ENCODE measurements around the gene MFSD2A. TPM values are rescaled to one million over a fixed set of nuclear protein-coding genes. Genes with fewer than 3 reads are reported as not detected.
"Not testable (repeated sequence)": the region's sequence is repeated elsewhere in the genome, so short reads cannot be mapped to it uniquely, and the experiment has no call there.

The MFSD2A gene
- total RNA-seq, 1 donor from 2014 or later: 0.84 TPM

DNA sequence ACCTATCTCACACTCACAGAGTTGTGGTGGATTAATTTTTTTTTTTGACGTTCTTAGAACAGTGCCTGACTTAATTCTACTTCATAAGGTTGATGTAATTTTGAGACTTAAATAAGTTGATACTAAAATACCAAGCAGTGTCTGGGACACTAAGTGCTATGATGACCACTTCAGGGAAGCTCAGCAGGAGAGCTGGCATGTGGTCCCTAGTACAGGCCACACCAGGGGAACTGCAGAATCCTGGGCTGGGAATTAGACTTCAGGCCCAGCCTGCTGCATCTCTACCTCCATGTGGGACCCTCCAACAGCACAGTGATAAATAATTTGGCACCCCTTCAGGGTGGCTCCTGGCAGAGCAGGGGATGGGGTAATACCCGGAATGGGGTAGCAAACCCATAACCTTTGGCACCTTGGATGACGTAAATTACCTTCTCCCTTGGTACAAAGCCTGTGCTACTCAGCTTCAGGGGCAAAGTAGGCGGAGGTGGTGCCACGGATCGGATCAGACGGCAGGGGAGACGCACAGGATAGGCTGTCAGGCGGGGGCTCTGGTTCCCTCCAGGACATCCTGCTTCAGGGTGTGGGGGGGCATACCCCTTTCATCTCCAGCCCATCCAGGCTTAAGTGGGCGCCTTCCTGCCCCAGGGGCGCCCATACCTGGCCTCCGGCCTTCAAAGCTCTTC lies 4.8 kb downstream of the MFSD2A start:
- intact Hi-C loops (cut with micrococcal nuclease): no loop called here
- no peak for DNase-seq
- no peak for ATAC-seq

DNA sequence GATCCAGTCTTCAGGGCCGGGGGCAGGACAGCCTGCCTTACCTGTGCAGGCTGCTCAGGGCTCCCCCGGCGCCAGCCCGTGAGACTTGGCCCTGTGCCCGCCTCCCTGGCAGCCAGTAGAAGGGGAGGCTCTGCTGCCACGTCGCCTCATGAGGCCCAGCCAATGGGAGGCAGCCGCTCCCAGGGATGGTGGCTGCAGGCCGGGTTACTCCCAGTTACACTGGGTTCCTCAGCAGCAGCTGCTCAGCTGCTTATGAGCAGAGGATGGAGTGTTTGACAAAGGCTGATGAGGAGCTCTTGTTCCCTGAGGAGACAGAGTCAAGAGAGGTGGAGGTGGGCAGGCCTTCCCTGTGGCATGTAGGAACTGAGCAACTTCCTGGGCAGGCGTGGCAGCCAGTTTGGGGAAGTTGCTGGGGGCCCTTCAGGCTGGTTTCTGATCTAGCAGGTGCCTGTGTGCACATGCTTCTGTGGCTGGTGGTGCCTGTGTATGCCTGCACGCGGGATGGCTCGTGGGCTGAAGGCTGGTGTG lies 5.5 kb downstream of the MFSD2A start:
- DNase-seq: peak; percentile 46
- intact Hi-C loops (cut with micrococcal nuclease): no loop called here
- peak; percentile 22 for ATAC-seq

GRCh38 chr1:39962450-39962825 lies 7.5 kb downstream of the MFSD2A start:
- intact Hi-C loops (cut with micrococcal nuclease): no loop called here
- DNase-seq (no peak), ATAC-seq (no peak)

GRCh38 chr1:39962964-39963363 lies 8.0 kb downstream of the MFSD2A start:
- intact Hi-C loops (cut with micrococcal nuclease); ATAC-seq; DNase-seq: not testable (repeated sequence)

- no peak for DNase-seq
- intact Hi-C loops (cut with micrococcal nuclease): no loop called here
- ATAC-seq: no peak
Observed at GRCh38 chr1:39964552-39964951, 9.6 kb downstream of the MFSD2A start.

GRCh38 chr1:39965044-39965443 lies 10.1 kb downstream of the MFSD2A start:
- DNase-seq (no peak), ATAC-seq (no peak)
- intact Hi-C loops (cut with micrococcal nuclease): no loop called here

DNA sequence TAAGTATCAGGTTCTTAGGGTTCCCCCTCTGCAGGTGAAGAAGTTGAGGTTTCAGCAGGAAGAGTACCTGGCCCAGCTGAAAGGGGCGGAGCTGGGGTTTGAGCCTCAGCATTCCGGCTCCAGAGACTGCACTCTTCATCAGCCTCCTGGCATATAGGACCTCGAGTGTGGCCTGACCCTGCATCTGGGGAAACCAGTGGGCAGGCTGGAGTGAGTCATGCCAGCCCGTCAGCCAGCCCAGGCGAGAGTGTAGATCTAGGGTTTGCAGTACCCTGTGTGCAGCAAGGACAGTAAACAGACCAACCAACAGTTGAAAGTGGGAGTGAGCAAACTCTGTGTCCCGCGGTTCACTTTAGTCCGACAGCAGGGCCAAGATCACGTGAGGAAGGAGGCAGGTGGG lies 14.1 kb downstream of the MFSD2A start:
- DNase-seq (no peak), ATAC-seq (no peak)
- intact Hi-C loops (cut with micrococcal nuclease): no loop called here

DNA sequence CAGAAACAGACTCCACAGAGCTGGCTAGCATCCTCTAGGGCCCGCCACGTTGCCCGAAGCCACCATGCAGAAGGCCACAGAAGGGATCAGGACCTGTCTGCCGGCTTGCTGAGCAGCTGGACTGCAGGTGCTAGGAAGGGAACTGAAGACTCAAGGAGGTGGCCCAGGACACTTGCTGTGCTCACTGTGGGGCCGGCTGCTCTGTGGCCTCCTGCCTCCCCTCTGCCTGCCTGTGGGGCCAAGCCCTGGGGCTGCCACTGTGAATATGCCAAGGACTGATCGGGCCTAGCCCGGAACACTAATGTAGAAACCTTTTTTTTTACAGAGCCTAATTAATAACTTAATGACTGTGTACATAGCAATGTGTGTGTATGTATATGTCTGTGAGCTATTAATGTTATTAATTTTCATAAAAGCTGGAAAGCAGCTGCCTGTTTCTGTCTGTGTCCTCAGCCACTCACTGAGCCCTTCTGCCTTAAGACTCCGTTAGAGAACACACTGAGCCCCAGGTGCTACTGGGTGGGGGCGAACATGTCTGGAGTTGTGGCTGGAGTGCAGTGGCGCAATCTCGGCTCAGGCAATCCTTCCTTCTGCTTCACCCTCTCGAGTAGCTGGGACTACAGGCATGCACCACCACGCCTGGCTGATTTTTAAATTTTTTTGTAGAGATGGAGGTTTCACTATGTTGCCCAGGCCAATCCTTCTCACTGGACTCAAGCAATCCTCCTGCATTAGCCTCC lies 14.8 kb downstream of the MFSD2A start:
- no peak for ATAC-seq
- intact Hi-C loops (cut with micrococcal nuclease): no loop called here
- no peak for DNase-seq

GRCh38 chr1:39970274-39970673 lies 15.3 kb downstream of the MFSD2A start:
- no peak for ATAC-seq
- intact Hi-C loops (cut with micrococcal nuclease): no loop called here
- DNase-seq: no peak

DNA sequence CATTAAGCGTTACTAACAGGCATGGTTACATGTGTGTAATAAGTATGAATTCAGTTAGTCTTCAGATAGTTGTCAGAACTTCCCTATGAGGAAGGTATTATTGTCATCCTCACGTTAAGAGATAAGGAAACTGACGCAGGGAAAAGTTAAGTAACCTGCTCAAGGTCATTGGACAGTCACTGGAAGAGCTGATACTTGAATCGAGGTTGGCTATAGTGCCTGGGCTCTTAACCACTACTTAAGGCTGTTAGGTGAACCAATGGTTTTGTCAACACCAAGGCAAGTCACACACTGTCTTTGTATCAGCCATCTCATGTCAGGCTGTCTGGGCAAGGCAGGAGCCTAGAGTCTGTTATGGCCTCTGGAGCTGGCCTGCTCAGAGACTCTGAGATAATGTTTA lies 16.2 kb downstream of the MFSD2A start:
- ATAC-seq (no peak), DNase-seq (no peak)
- intact Hi-C loops (cut with micrococcal nuclease): no loop called here

GRCh38 chr1:39973503-39974135 lies 18.7 kb downstream of the MFSD2A start:
- ATAC-seq (peak; percentile 86), DNase-seq (peak; percentile 84)
- intact Hi-C loops (cut with micrococcal nuclease): loop anchor here (2.0 kb wide), 1 partner anchor 157 kb away; no protein-coding TSS in a partner anchor

- intact Hi-C loops (cut with micrococcal nuclease): no loop called here
- ATAC-seq: no peak
- DNase-seq: no peak
Observed at GRCh38 chr1:39976732-39977131, 21.8 kb downstream of the MFSD2A start.

DNA sequence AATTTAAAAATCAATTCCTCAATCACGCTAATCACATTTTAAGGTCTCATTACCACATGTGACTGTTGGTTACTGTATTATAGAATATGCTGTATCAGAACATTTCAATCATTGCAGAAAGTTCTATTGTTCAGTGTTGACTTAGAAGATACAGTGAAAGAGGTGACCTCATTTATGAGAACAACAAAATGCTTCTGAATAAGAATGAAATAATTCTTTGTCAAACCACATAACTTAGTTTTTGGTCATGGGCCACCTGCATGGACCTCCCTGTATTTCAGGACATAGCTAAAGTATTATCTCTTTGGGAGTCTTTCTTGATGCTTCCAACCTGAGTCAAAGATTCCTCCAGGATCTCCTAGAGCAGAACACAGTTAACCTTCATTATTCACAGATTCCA lies 22.3 kb downstream of the MFSD2A start:
- intact Hi-C loops (cut with micrococcal nuclease): no loop called here
- ATAC-seq (no peak), DNase-seq (no peak)

- intact Hi-C loops (cut with micrococcal nuclease): no loop called here
- DNase-seq (no peak), ATAC-seq (no peak)
Observed at GRCh38 chr1:39979654-39980053, 24.7 kb downstream of the MFSD2A start.

GRCh38 chr1:39980555-39981313 lies 25.8 kb downstream of the MFSD2A start:
- DNase-seq (no peak), ATAC-seq (no peak)
- intact Hi-C loops (cut with micrococcal nuclease): no loop called here

- intact Hi-C loops (cut with micrococcal nuclease): no loop called here
- no peak for DNase-seq
- no peak for ATAC-seq
Observed at GRCh38 chr1:39981385-39981784, 26.4 kb downstream of the MFSD2A start.

DNA sequence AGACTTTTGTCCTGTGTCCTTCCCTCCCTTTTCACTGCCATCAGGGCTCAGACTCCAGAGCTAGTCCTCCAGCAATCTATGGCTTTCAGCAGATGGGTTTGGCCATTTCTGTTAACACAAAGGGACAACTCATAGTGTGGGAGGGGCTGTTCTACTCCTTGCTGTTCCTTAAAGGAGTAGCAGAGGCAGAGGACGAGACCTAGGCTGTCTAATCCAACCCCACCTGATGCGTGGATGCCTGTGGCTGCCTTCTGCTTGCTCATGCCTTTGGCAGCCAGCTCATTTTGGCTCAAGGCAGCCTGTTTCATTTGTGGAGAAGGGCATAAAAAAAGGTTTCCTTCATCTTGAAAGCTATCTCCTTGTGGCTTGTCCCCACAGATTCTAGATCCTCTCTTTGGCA lies 27.0 kb downstream of the MFSD2A start:
- intact Hi-C loops (cut with micrococcal nuclease): no loop called here
- no peak for DNase-seq
- ATAC-seq: no peak

DNA sequence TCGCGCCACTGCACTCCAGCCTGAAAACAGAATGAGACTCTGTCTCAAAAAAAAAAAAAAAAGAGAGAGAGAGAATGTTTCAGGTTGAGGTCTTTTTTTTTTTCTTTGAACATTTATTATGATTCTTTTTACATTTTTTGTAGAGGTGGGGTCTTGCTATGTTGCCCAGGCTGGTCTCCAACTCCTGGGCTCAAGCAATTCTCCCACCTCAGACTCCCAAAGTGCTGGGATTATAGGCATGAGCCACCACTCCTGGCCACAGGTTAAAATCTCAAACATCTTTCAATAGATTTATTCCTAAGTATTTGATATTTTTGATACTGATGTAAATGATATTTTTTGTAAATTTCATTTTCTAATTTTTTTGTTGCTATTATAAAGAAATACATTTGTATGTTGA lies 29.5 kb downstream of the MFSD2A start:
- ATAC-seq; DNase-seq; intact Hi-C loops (cut with micrococcal nuclease): not testable (repeated sequence)

- no peak for ATAC-seq
- intact Hi-C loops (cut with micrococcal nuclease): no loop called here
- no peak for DNase-seq
Observed at GRCh38 chr1:39984951-39985350, 30.0 kb downstream of the MFSD2A start.

GRCh38 chr1:39987869-39988268 lies 32.9 kb downstream of the MFSD2A start:
- DNase-seq: no peak
- intact Hi-C loops (cut with micrococcal nuclease): no loop called here
- no peak for ATAC-seq

Measured in left ventricle myocardium superior (tissue), 1 donor.